PFSK-1 (cell line): ENCODE measurements around the gene UBE2V1.

Source experiments
- FOXP2 ChIP-seq: optimal IDR thresholded peaks from 2 replicates; pipeline ENCODE3; 2011; ENCODE audit warnings: borderline replicate concordance, control low read depth, inconsistent platforms; ENCODE audit not compliant: insufficient read depth; ENCODE audit errors: extremely low read length, extremely low read depth
- POLR2AphosphoS5 ChIP-seq: IDR thresholded peaks from 2 replicates; pipeline ENCODE4 v1.6.1; 2012; ENCODE audit warnings: low read depth, mild to moderate bottlenecking, control low read depth, low read length, moderate library complexity
- SIN3A ChIP-seq: IDR thresholded peaks from 2 replicates; pipeline ENCODE4 v1.6.1; 2012; ENCODE audit warnings: mild to moderate bottlenecking, low read length, moderate library complexity, borderline replicate concordance; ENCODE audit not compliant: insufficient read depth
- TAF1 ChIP-seq: IDR thresholded peaks from 2 replicates; pipeline ENCODE4 v1.6.1; 2012; ENCODE audit warnings: low read length, control low read depth, borderline replicate concordance; ENCODE audit not compliant: insufficient read depth
- TF ChIP-seq, protein P1 (sequence below), 2 experiments: IDR thresholded peaks; 2 replicates each; pipeline versions ENCODE4 v1.6.1 to v1.8.0; 2011 to 2012; ENCODE audit warnings: low read depth in 2 of 2, low read length in 2 of 2, control low read depth in 1 of 2, inconsistent platforms in 1 of 2, mild to moderate bottlenecking in 1 of 2, moderate library complexity in 1 of 2; ENCODE audit not compliant: insufficient read depth in 1 of 2

The UBE2V1 gene

DNA sequence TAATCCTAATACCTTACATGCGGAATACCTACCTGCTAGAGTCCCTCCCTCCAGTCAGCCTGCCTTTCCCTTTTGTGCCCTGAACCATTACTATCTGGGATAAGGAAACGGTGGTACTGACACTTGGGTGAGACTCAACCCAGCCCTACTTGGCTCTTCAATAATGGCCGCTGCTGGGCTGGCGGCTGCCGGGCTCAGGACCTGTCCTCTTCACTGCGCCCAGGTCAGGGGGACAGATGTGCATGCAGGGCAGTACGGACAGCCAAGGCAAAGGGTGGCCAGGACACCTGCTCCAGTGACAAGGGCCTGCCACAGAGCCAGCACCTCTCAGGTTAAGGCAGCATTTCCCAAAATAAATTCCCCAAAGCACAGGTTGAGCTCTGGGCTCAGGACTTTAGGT, 29.9 kb downstream of the UBE2V1 start:
- no peak for TF ChIP-seq FOXP2
- TF ChIP-seq SIN3A: no peak
- TF ChIP-seq, protein P1, sequence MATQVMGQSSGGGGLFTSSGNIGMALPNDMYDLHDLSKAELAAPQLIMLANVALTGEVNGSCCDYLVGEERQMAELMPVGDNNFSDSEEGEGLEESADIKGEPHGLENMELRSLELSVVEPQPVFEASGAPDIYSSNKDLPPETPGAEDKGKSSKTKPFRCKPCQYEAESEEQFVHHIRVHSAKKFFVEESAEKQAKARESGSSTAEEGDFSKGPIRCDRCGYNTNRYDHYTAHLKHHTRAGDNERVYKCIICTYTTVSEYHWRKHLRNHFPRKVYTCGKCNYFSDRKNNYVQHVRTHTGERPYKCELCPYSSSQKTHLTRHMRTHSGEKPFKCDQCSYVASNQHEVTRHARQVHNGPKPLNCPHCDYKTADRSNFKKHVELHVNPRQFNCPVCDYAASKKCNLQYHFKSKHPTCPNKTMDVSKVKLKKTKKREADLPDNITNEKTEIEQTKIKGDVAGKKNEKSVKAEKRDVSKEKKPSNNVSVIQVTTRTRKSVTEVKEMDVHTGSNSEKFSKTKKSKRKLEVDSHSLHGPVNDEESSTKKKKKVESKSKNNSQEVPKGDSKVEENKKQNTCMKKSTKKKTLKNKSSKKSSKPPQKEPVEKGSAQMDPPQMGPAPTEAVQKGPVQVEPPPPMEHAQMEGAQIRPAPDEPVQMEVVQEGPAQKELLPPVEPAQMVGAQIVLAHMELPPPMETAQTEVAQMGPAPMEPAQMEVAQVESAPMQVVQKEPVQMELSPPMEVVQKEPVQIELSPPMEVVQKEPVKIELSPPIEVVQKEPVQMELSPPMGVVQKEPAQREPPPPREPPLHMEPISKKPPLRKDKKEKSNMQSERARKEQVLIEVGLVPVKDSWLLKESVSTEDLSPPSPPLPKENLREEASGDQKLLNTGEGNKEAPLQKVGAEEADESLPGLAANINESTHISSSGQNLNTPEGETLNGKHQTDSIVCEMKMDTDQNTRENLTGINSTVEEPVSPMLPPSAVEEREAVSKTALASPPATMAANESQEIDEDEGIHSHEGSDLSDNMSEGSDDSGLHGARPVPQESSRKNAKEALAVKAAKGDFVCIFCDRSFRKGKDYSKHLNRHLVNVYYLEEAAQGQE (IDR thresholded peaks at IDR 0.05; ENCODE audit: insufficient read depth in 1 of 2, low read depth in 2 of 2, low read length in 2 of 2): no peak
- no peak for TF ChIP-seq POLR2AphosphoS5

DNA sequence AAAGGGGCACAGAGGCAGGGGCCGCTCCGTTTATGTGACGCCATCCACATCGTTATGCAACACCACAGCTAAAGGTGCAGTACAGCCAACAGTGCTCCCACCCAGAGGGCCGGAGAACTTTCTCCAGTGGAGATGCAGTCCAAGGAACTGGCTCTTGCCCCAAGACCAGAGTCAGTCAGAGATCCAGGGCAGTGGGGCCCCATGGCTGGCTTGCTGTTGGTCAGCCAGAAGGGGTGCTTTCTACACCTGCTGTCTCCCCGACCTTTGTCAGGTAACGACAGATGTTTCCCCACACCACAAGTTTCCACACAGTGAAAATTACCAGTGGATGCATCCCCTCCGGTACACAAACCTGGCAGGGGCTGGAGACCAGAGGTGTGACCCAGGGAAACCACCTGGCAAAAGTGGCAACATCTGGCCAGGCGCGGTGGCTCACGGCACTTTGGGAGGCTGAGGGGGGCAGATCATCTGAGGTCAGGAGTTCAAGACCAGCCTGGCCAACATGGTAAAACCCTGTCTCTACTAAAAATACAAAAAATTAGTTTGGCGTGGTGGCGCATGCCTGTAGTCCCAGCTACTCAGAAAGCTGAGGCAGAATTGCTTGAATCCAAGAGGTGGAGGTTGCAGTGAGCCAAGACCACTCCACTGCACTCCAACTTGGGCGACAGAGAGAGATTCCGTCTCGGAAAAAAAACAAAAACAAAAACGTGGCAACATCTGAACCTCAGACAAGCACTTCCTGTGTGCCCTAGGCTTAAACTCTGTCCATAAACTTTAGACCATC, 34.9 kb downstream of the UBE2V1 start:
- TF ChIP-seq TAF1: no peak
- TF ChIP-seq FOXP2: no peak
- no peak for TF ChIP-seq SIN3A
- TF ChIP-seq, protein P1 (IDR thresholded peaks at IDR 0.05; ENCODE audit: insufficient read depth in 1 of 2, low read depth in 2 of 2, low read length in 2 of 2): no peak
- no peak for TF ChIP-seq POLR2AphosphoS5

DNA sequence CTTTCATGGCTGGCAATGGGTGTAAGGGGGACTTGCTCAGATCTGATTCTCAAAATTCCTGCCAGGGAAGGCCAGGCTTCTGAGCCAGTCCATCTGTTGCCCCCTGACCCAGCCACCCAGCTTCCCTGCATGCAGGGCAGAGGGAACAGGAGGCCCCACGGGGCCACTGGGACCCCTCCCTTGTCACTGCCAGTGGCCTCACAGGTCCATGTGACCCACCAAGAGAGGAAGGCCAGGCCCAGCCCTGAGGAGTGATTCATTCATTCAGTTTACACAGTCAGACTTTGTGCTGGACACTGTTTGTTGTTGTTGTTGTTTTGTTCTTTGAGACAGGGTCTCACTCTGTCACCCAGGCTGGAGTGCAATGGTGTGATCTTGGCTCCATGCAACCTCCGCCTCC, 39.5 kb downstream of the UBE2V1 start:
- TF ChIP-seq, protein P1 (IDR thresholded peaks at IDR 0.05; ENCODE audit: insufficient read depth in 1 of 2, low read depth in 2 of 2, low read length in 2 of 2): no peak
- no peak for TF ChIP-seq TAF1
- no peak for TF ChIP-seq SIN3A
- TF ChIP-seq FOXP2: no peak
- TF ChIP-seq POLR2AphosphoS5: no peak

DNA sequence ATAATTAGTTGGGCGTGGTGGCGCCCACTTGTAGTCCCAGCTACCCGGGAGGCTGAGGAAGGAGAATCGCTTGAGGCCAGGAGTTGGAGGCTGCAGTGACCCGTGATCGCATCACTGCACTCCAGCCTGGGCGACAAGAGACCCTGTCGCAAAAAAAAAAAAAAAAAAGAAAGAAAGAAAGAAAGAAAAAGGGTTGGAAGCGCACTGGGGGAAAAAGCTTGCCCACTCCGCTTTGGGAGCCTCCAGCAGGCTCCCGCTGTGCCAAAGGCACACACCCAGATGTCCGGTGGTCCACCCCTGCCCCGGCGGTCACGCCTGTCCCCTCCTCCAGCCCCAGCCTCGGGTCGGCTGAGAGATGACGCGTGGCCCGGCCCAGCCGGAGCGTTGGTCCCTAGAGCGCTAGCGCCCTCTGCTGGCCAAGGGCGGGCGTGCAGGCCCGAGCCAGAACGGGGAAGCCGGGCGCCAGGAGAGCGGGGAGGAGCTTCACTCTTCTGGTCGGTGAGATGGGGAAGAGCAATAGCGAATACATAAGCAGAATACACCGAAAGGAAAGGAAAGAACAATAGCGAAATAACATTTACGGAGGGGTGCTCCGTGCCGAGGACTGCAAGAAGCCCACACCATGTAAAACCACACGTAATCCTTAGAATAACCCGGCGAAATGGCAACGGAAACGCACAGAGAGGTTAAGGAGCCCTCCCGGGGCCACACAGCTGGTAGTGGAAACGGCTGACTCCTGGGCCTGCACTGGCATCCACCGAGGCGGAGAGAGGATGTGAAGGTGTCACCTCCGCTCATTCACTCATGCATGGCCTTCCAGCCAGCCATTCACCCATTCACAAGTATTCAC, 41.7 kb downstream of the UBE2V1 start:
- TF ChIP-seq FOXP2 (peak; percentile 95), TAF1 (no peak)

DNA sequence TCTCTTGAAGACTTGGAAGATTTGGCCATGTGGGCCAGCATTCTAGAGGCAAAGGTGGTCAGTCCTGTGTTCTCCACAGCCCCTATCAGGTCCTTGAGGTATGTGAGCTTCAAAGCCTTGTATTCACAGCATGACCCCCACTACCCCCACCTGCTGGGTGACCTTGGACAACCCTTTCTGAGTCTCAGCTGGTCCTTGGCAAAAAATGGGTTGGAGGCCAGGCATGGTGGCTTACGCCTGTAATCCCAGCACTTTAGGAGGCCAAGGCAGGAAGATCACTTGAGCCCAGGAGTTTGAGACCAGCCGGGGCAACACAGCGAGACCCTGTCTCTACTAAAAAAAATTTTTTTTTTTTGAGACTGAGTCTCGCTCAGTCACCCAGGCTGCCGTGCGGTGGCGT, 42.6 kb downstream of the UBE2V1 start:
- TF ChIP-seq, protein P1 (IDR thresholded peaks at IDR 0.05; ENCODE audit: insufficient read depth in 1 of 2, low read depth in 2 of 2, low read length in 2 of 2): no peak
- TF ChIP-seq FOXP2 (no peak), TAF1 (no peak), SIN3A (no peak), POLR2AphosphoS5 (no peak)
